GM18873 (cell line): Measurements from ENCODE around the gene FGR.

Experiments
- ATAC-seq: cut with Tn5 transposase; IDR thresholded peaks from one replicate; pipeline ENCODE4 v1.9.1; 2021; ENCODE audit warnings: mild to moderate bottlenecking, moderate library complexity, moderate number of reproducible peaks; ENCODE audit not compliant: unreplicated experiment, low FRiP score

The FGR gene

GRCh38 chr1:27603681-27604578 is 31.1 kb downstream of the FGR start, which contains the start of gene AHDC1:
TSS of gene AHDC1 (minus strand) at chr1:27604144. CDS start at chr1:27552115, 52,029 bp downstream.
- ATAC-seq: no peak

DNA sequence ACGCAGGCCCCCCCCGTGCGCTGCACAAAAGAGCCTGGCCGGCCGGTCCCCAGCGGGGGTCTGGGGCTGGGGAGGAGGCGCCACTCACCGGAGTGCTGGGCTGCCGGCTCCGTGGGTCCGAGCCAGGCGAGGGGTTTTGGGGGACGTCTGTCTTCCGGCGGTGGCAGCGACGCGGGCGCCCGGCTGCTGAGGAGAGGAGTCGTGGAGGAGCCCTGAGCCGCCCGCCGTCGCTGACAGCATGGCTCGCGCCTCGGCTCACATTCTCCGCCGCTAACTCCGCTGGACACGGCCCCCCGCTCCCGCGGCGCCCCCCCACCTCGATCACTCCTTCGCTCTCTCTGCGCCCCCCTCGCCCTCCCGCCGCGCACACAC is 31.7 kb downstream of the FGR start:
- no peak for ATAC-seq

DNA sequence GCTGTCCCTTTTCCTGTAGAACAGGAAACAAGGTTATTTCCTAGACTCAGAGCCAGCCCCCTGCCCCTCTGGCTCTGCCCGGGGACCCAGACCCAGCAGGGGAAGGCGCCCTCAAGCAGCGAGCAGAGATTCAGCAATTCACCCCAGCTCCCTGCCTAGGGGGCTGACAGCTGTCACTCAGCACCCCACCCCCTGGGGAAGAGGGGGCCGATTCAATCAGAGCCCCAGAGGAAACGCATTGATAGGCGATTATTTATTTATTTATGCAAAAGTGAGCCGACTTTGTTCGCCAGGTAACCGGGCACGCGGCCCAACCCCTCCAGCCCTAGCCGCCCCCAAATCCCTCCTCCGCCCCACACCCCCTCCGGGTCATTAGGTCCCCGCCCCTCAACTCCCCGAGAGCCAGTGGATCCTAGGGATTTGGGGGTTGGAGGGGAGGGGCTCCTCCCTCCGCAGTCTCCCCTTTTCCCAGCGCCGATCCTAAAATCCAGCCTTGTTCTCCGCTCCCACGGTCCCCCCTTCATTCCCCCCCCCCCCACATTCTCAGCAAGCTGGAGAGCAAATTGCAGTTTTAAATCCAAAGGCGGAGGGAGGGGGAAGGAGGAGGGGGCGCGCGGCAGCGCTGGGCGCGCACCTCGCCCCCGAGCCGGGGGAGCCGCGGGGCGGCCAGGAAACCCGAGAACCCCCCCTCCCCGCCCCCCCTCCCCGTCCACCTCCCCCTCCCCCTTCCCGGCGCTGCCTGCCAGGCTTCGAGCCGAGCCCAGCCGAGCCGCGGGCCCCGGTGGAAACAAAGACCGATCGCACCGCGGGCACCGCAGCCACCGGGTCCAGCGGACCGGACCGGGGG is 32.3 kb downstream of the FGR start:
- ATAC-seq: no peak

- no peak for ATAC-seq
Observed at GRCh38 chr1:27601771-27602461, 33.1 kb downstream of the FGR start.

GRCh38 chr1:27601321-27601770 is 33.6 kb downstream of the FGR start:
- ATAC-seq: no peak

- no peak for ATAC-seq
Observed at GRCh38 chr1:27600498-27601175, 34.3 kb downstream of the FGR start.

DNA sequence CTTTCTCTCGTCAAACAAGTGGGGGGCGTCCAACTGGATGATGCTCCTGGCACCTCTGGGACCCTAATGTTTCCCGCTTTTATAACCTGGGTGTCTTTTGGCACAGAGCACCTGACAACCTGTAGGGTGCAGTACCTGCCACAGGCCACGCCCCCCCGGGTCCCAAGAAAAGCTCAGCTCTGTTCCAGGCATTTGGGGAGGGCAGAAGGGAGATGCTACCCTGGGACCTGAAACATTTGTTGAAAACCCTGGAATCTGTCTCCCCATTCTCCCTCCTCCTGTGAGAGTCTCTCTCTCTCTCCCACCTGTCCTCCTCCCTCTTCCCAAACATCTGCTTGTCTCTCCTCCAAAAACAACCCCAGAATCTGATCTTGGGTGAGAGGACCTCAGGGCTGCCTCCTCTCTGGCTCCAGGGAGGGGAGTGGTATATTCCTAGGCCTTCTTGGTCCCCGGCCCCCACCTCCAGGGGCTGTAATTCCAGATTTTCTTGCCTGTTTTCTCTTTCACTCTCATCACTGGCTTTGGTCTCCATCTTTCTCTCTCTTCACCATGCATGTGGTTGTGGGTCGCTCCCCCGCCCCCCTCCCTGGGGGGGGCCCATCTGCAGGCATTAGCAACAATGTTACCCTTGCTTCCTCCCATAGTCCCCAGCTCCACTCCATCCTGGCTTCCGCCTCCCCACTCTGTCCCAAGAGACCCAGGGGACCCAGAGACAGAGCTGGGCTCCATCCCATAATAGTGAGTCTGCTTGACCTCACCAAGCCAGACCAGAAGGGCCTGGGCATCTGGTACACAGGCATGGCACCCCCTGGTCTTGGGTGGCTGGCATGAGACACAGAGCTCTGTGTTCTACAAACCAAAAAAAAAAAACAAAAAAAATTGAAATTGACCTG is 35.1 kb downstream of the FGR start:
- no peak for ATAC-seq

DNA sequence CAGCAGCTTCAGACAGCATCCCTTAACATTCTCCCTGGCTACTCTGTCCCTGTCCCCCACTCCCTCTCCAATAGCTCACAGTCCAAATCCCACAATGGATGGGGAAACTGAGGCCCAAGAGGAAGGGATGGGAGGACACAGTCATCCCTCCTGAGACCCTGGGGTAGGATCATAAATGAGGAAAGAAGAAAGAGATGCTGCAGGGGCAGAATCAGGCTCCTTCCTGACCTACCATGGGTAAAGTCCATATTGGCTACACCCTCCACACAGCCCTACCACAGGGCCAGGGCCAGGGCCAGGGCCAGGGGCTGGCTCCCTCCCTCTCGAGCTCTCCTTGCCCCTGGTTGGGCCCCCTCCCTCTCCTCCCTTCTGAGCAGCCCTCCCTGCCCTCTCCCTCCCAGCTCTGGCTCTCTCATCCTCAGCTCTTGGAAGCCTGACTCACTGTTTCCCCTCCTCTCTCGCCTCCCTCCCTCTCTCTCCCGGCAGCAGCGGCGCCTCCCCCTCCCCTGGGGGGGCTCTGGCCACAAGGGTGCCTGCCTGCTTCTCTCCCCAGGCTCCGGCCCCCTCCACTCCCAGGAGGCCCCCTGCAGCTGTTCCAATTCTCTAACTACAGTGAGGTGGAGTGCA is 36.0 kb downstream of the FGR start:
- no peak for ATAC-seq

DNA sequence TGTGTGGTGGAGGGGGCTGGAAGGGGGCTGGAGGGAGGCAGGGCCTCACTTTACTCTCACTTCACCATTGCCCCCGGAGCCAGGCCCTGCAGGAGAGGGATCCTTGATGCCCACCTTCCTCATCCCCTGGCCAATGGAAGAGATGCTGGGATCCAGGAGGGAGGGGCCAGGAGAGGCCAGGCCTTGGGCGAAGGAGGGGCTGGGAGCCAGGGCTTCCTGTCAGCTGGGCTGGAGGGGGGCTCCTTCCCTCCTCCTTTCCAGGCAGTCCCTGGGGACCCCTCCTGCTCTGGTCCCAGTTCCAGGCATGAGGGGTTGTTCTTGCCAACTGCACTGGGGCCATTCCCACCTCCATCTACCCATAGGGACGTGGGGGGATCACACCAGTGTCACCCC is 36.7 kb downstream of the FGR start:
- ATAC-seq: no peak

- ATAC-seq: no peak
Observed at GRCh38 chr1:27597516-27598294, 37.3 kb downstream of the FGR start.

DNA sequence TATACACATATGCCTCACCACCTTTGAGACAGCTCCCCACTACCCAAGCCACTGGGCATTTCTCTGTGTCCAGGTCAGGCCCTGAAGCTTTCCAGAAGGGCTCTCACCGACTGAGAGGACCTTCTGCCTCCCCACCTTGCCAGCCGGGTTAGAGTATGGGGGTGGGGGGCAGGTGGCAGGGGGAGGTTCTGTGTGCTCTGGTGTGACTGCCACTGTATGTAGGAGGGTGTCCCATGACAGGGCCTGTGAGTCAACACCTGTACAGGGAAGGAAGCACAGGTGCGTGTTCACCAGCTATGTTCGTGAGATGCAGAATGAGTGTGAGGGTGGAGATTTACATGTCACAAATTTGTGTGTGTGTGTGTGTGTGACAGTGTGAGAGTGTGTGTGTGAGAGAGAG is 38.0 kb downstream of the FGR start:
- no peak for ATAC-seq

GRCh38 chr1:27596261-27596660 is 38.7 kb downstream of the FGR start:
- ATAC-seq: no peak

DNA sequence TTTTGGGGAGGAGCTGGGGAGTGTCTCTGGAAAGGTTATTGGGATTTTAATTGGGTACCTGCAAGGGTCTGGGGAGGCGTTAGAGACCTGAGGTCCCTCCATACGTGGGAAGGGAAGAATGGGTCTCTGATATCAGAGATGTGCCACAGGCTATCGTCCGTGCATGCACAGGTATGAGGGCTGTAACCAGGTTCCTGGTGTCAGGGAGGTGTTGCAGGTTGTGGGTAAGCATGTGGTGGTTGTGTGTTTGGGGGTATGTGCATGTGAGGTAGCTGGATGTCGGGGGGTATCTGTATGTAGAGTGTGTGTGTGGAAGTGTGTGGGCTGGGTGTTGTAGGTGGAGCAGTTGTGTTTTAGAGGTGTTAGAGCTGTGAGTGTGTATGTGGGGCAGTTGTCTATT is 39.4 kb downstream of the FGR start:
- ATAC-seq: no peak

- ATAC-seq: no peak
Observed at GRCh38 chr1:27594564-27595510, 40.1 kb downstream of the FGR start.

- ATAC-seq: no peak
Observed at GRCh38 chr1:27593678-27594563, 41.1 kb downstream of the FGR start.
